GM18867 (cell line): ENCODE results near the gene EIF1B.

Experiments used
- ATAC-seq: cut with Tn5 transposase; IDR thresholded peaks from one replicate; pipeline ENCODE4 v1.9.1; 2021; ENCODE audit warnings: mild to moderate bottlenecking, moderate library complexity; ENCODE audit not compliant: unreplicated experiment

Gene EIF1B

DNA sequence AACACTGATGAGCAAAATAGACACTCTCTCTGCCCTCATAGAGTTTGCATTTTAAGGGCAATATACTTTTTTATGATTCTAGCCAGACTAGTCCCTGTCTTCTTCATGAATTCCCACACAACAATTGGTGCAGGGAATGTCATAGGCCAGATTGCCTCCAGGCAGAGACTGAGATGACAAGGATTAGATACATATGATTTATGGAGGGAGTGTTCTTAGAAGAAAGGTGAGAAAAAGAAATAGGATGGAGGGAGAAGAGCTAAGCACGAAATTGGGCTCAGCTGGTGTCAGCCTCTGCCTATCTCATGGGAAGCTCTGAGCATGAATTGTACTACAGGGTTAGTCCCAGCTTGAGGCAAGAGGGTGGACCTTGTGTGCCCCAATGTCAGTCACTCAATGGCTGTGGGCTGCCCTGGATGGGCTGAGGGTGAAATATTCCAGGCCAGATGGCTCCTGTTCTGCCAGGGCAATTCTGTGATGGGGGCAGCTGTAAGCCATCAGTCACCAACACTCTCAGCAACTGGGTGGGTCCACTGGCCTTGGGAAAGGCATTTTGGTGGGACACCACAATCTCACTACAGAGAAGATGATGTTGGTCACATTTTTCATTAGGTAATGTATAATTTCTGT lies 31.1 kb downstream of the EIF1B start:
- ATAC-seq = no peak

DNA sequence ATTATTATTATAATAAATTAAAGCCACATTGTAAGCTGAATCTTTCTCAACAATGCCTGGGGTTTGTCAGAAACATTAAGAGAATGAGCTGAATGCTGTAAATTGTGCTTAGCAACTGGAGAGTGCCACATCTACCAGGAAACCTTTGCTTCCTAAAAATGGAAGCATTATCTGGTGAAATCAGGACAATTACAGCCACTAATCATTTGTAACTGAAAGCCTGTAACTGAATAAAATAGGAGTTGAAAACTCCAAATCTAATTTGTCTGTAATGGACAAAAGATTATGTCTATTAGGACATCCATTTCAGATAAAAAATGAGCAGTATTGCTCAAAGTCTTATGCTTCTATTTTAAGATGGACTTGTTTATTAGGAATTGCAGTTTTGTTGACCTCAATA lies 32.2 kb downstream of the EIF1B start:
- ATAC-seq = no peak

DNA sequence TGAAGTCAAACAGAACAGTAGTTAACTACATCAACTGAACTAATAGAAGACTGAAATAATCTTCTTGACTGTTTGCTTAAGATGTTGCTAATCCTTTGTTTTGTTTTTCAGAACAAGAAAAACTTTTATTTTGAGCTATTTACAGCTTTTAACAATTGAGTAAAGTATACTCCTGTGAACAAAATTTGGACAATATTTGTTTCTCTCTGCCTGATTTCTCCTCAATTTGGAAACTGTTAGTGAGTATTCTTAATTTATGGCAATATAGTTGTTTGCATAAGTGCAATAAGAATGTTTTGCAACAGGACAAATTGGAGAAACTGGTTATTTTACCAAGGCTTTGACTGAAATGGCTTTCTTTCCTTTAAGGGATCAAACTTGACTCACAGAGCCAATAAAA lies 41.0 kb downstream of the EIF1B start:
- no peak for ATAC-seq

DNA sequence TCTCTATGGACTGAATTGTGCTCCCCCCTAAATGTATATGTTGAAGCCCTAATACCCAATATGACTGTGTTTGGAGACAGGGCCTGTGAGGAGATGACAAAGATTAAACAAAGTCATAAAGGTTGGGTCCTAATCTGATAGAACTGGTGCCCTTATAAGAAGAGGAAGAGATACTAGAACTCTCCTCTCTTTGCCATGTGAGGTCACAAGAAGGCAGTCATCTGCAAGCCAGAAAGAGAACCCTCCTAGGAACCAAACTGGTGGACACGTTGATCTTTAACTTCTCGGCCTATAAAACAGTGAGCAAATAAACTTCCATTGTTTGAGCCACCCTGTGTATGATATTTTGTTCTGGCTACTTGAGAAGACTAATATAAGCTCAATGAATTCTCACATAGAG lies 45.9 kb downstream of the EIF1B start:
- no peak for ATAC-seq

DNA sequence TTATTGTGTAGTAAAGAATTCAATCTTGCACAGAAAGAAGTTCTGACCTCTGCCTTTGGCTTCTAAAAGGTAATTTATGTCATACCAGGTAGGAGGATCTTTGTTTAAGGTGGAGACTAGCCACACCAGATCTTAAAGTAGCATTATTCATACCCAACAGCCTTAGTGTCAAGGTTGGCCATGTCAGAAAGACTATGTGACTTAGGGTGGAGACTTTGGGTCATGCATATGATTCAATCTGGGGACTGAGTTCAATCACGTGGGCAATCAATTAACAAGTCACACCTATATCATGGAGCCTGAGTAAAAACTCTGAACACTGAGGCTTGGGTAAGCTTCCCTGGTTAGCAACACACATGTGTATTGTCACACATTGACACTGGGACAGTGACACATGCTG lies 48.9 kb downstream of the EIF1B start:
- no peak for ATAC-seq
